ENCODE results near the gene RBMS3. TPM values are rescaled to one million over a fixed set of nuclear protein-coding genes. Genes with fewer than 3 reads are reported as not detected.

The RBMS3 gene
- polyA plus RNA-seq, 3 donors from 2014 or later: not detected

GRCh38 chr3:29854821-29855220 is 574.0 kb downstream of the RBMS3 start:
- H3K9me3 Mint-ChIP-seq: peaks cover 3 to 13% (median 9%) of the 10 kb centered on the region in 6 donors
- H3K27me3 Mint-ChIP-seq (ENCODE audit: low read depth in 3 of 3): no peaks in the 10 kb centered on the region
- H3K4me1 Mint-ChIP-seq: no peaks in the 10 kb centered on the region
- no peak overlapping the region for H3K4me3 Mint-ChIP-seq
- H3K27ac Mint-ChIP-seq: no peak overlapping the region
- no peaks in the 10 kb centered on the region for H3K36me3 Mint-ChIP-seq
- DNase-seq: no peak

- Mint-ChIP-seq H3K9me3 (peaks cover 0 to 9% (median 2%) of the 10 kb centered on the region in 6 donors), H3K4me1 (no peaks in the 10 kb centered on the region), H3K27ac (no peak overlapping the region), H3K36me3 (no peaks in the 10 kb centered on the region), H3K27me3 (ENCODE audit: low read depth in 3 of 3) (no peaks in the 10 kb centered on the region), H3K4me3 (no peak overlapping the region)
- DNase-seq: no peak
Observed at GRCh38 chr3:29859726-29860270, 578.9 kb downstream of the RBMS3 start.

GRCh38 chr3:29864809-29865208 is 583.9 kb downstream of the RBMS3 start:
- no peak overlapping the region for H3K27ac Mint-ChIP-seq
- DNase-seq: no peak
- H3K4me1 Mint-ChIP-seq: no peaks in the 10 kb centered on the region
- no peaks in the 10 kb centered on the region for H3K27me3 Mint-ChIP-seq (ENCODE audit: low read depth in 3 of 3)
- H3K4me3 Mint-ChIP-seq: no peak overlapping the region
- H3K36me3 Mint-ChIP-seq: no peaks in the 10 kb centered on the region
- H3K9me3 Mint-ChIP-seq: peaks cover 0 to 7% (median 3%) of the 10 kb centered on the region in 6 donors

GRCh38 chr3:29868543-29869101 is 587.8 kb downstream of the RBMS3 start:
- Mint-ChIP-seq H3K4me3 (no peak overlapping the region), H3K4me1 (no peaks in the 10 kb centered on the region), H3K27ac (no peak overlapping the region), H3K9me3 (peaks cover 0 to 15% (median 4%) of the 10 kb centered on the region in 6 donors), H3K36me3 (no peaks in the 10 kb centered on the region), H3K27me3 (ENCODE audit: low read depth in 3 of 3) (no peaks in the 10 kb centered on the region)
- DNase-seq: no peak

- H3K4me3 Mint-ChIP-seq: no peak overlapping the region
- H3K27me3 Mint-ChIP-seq (ENCODE audit: low read depth in 3 of 3): no peaks in the 10 kb centered on the region
- H3K4me1 Mint-ChIP-seq: no peaks in the 10 kb centered on the region
- peaks cover 0 to 11% (median 6%) of the 10 kb centered on the region in 6 donors for H3K9me3 Mint-ChIP-seq
- no peak for DNase-seq
- H3K36me3 Mint-ChIP-seq: no peaks in the 10 kb centered on the region
- no peak overlapping the region for H3K27ac Mint-ChIP-seq
Observed at GRCh38 chr3:29870136-29870535, 589.3 kb downstream of the RBMS3 start.

DNA sequence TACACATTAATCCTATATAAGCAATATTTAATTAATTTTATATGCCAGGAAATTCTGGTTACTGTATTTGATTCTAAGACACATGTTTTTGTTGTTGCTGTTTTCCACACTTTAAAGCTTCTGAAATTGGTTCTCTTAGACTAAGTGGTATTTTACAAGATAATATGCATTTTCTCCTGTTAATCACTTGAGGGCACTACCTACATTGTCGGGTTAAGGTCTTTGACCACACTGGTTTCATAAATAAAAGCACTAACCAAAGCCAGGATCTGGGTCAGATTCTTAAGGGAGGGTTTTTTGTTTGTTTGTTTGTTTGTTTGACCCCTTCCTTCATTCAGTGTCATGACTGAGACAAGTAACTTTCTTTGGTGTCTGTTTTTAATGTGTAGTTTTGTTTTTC is 590.2 kb downstream of the RBMS3 start:
- Mint-ChIP-seq H3K27ac (no peak overlapping the region), H3K27me3 (ENCODE audit: low read depth in 3 of 3) (no peaks in the 10 kb centered on the region), H3K4me3 (no peak overlapping the region), H3K9me3 (peaks cover 0 to 13% (median 6%) of the 10 kb centered on the region in 6 donors), H3K4me1 (no peaks in the 10 kb centered on the region), H3K36me3 (no peaks in the 10 kb centered on the region)
- DNase-seq: no peak

- Mint-ChIP-seq H3K4me1 (no peaks in the 10 kb centered on the region), H3K27ac (no peak overlapping the region), H3K27me3 (ENCODE audit: low read depth in 3 of 3) (no peaks in the 10 kb centered on the region), H3K36me3 (no peaks in the 10 kb centered on the region), H3K9me3 (peaks cover 0 to 17% (median 8%) of the 10 kb centered on the region in 6 donors), H3K4me3 (no peak overlapping the region)
- DNase-seq: no peak
Observed at GRCh38 chr3:29880809-29881208, 599.9 kb downstream of the RBMS3 start.

DNA sequence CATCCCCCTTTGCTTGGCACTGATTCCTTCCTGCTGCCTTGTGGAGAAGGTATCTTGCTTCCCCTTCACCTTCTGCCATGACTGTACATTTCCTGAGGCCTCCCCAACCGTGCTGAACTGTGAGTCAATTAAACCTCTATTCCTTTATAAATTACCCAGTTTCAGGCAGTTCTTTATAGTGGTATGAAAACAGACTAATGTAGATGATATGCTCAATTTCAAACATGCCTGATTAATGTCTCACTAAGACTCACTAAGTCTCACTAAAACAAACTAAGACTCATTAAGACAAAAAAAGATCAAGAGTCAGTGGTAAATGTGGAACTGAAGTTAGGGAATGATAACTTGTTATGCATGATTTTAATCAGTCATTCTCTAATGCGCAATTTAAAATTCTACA is 606.6 kb downstream of the RBMS3 start:
- H3K27ac Mint-ChIP-seq: no peak overlapping the region
- H3K36me3 Mint-ChIP-seq: no peaks in the 10 kb centered on the region
- peaks cover 0 to 4% (median under 1%) of the 10 kb centered on the region in 6 donors for H3K9me3 Mint-ChIP-seq
- no peak overlapping the region for H3K4me3 Mint-ChIP-seq
- no peaks in the 10 kb centered on the region for H3K27me3 Mint-ChIP-seq (ENCODE audit: low read depth in 3 of 3)
- DNase-seq: no peak
- H3K4me1 Mint-ChIP-seq: no peaks in the 10 kb centered on the region

- Mint-ChIP-seq H3K4me1 (no peaks in the 10 kb centered on the region), H3K27me3 (ENCODE audit: low read depth in 3 of 3) (no peaks in the 10 kb centered on the region), H3K36me3 (no peaks in the 10 kb centered on the region), H3K27ac (no peak overlapping the region), H3K4me3 (no peak overlapping the region), H3K9me3 (peaks cover 0 to 7% (median 3%) of the 10 kb centered on the region in 6 donors)
- no peak for DNase-seq
Observed at GRCh38 chr3:29889215-29889614, 608.3 kb downstream of the RBMS3 start.

GRCh38 chr3:29890801-29891200 is 609.9 kb downstream of the RBMS3 start:
- H3K4me1 Mint-ChIP-seq: no peaks in the 10 kb centered on the region
- peaks cover 0 to 8% (median 4%) of the 10 kb centered on the region in 6 donors for H3K9me3 Mint-ChIP-seq
- H3K27me3 Mint-ChIP-seq (ENCODE audit: low read depth in 3 of 3): no peaks in the 10 kb centered on the region
- no peak overlapping the region for H3K27ac Mint-ChIP-seq
- no peak overlapping the region for H3K4me3 Mint-ChIP-seq
- H3K36me3 Mint-ChIP-seq: no peaks in the 10 kb centered on the region
- no peak for DNase-seq

DNA sequence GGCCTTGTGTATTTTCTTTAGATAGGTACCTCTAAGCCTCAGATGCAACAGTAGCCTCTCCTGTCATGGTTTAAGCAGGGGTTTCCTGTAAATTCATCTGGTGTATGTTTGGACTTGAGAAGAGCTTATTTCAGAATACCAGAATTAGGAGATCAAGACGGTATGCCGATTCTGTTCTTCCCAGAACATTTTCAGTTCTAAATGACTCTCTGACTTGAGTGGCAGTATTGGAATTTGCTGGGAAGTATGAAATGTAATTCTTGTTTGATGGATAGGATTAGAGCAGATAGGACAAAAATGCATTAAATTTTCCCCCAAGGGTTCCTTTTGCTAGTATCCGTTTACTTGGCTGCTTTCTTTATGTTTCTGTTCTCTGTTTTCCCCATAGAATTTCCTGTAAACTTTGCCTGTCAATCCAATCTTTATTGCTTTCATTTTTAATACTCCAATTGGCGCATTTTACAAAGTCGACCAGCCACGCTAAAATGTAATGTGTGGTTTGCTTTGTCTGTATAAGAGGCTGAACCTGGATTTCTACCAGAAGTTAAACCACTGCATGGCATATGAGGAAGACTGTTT is 612.2 kb downstream of the RBMS3 start:
- Mint-ChIP-seq H3K4me3 (no peak overlapping the region), H3K27ac (no peak overlapping the region), H3K9me3 (peaks cover 0 to 13% (median 3%) of the 10 kb centered on the region in 6 donors), H3K36me3 (no peaks in the 10 kb centered on the region), H3K4me1 (no peaks in the 10 kb centered on the region), H3K27me3 (ENCODE audit: low read depth in 3 of 3) (no peaks in the 10 kb centered on the region)
- DNase-seq: no peak

DNA sequence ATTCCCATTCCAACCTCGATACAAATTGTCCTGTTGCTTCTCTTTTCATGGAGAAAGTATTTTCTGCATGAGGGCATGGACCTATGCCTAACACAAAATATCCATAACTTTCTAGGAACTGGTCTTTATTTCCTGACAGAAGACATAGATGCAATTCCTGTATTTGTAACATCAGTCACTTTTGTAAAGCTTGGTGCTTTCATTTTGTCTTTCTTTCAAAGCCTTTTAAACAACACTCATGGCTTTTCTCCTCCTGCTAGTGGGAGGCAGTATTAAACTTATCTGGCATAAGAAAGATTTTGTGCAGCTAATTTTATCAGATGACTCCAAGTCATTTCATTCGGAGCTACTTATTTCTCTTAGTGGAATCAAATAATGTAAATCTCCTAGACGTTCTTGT is 616.0 kb downstream of the RBMS3 start:
- Mint-ChIP-seq H3K4me3 (no peak overlapping the region), H3K36me3 (no peaks in the 10 kb centered on the region), H3K4me1 (no peaks in the 10 kb centered on the region), H3K9me3 (peaks cover 0 to 14% (median 3%) of the 10 kb centered on the region in 6 donors), H3K27me3 (ENCODE audit: low read depth in 3 of 3) (no peaks in the 10 kb centered on the region), H3K27ac (no peak overlapping the region)
- DNase-seq: no peak

DNA sequence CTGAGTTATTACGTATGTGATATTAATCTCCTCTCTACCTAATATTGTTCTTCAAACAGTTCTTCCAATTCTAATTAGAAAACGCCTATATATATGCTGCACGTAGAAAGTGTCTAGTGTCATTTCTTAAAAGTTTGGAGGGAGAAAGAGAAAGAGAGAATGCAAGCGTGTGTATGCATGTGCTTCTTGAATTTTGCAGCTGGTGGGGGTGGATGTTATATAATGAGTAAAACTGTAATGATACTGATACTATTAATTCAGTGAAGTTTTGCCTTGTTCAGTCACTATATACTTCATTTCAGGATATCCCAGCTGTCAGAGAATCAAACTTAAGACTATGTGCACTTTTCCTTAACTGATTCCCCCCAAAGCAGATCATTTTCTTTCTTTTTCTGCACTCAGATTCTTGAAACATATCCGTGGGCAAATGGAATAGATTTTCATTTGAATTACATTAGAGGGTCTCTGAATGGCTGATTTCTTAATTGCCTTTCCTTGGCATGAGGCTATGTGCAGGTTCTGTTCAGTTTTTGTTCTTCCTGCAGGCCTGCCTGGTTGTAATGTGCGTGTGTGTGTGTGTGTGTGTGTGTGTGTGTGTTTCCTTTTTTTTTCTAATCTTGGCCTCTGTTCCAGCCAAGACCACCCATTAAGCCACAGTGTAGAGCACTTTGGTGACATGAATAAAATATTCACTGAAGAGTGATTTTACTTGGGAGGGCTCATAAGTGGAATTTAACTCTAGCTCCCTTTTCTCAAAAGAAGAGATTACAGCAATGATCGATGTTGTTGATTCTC is 617.5 kb downstream of the RBMS3 start:
- peaks cover 0 to 18% (median 3%) of the 10 kb centered on the region in 6 donors for H3K9me3 Mint-ChIP-seq
- no peaks in the 10 kb centered on the region for H3K36me3 Mint-ChIP-seq
- no peak overlapping the region for H3K27ac Mint-ChIP-seq
- H3K27me3 Mint-ChIP-seq (ENCODE audit: low read depth in 3 of 3): peaks cover 0 to 3% (median 0%) of the 10 kb centered on the region in 3 donors
- no peaks in the 10 kb centered on the region for H3K4me1 Mint-ChIP-seq
- no peak overlapping the region for H3K4me3 Mint-ChIP-seq
- no peak for DNase-seq

GRCh38 chr3:29899021-29899420 is 618.1 kb downstream of the RBMS3 start:
- Mint-ChIP-seq H3K9me3 (peaks cover 0 to 16% (median under 1%) of the 10 kb centered on the region in 6 donors), H3K4me1 (no peaks in the 10 kb centered on the region), H3K36me3 (no peaks in the 10 kb centered on the region), H3K27me3 (ENCODE audit: low read depth in 3 of 3) (peaks cover 0 to 3% (median 0%) of the 10 kb centered on the region in 3 donors), H3K4me3 (no peak overlapping the region), H3K27ac (no peak overlapping the region)
- DNase-seq: no peak
